Measurements from ENCODE around the gene CHRM1.
"Not testable (repeated sequence)": the region's sequence is repeated elsewhere in the genome, so short reads cannot be mapped to it uniquely, and the experiment has no call there.

CHRM1 gene

DNA sequence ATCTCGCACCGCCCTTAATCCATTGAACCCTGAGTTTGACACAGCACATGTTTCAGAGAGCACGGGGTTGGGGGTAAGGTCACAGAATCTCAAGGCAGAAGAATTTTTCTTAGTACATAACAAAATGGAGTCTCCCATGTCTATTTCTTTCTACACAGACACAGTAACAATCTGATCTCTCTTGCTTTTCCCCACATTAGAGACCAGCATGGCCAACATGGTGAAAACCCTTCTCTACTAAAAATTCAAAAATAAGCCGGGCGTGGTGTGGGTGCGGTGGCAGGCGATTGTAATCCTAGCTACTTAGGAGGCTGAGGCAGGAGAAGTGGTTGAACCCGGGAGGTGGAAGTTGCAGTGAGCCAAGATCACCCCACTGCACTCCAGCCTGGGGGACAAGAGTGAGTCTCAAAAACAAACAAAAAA is 61.9 kb downstream of the CHRM1 start:
- not testable (repeated sequence) for DNase-seq (ENCODE audit: low spot score); H3K4me3 Mint-ChIP-seq; H3K27ac Mint-ChIP-seq

More for the DNA sequence above, 61.9 kb downstream of the CHRM1 start:
- H3K9me3 Mint-ChIP-seq; H3K27me3 Mint-ChIP-seq (ENCODE audit: low read depth): not testable (repeated sequence)
- Mint-ChIP-seq H3K4me1 (ENCODE audit: low read depth) (peaks cover 60% of the 10 kb centered on the region), H3K36me3 (ENCODE audit: low read depth) (peaks cover 29% of the 10 kb centered on the region)

Measured in T-helper 2 cell treated with Interferon-gamma antibody and Interleukin-4, amounts not matched to agents 5 μg/mL and 100 μg/mL, for 36 hours (primary cell).